RPMI8226 (cell line): ENCODE data around the gene KLF13.

Experiments
- DNase-seq: peaks from one replicate; pipeline ENCODE4 v3.0.0-alpha.2; 2015

The KLF13 gene

DNA sequence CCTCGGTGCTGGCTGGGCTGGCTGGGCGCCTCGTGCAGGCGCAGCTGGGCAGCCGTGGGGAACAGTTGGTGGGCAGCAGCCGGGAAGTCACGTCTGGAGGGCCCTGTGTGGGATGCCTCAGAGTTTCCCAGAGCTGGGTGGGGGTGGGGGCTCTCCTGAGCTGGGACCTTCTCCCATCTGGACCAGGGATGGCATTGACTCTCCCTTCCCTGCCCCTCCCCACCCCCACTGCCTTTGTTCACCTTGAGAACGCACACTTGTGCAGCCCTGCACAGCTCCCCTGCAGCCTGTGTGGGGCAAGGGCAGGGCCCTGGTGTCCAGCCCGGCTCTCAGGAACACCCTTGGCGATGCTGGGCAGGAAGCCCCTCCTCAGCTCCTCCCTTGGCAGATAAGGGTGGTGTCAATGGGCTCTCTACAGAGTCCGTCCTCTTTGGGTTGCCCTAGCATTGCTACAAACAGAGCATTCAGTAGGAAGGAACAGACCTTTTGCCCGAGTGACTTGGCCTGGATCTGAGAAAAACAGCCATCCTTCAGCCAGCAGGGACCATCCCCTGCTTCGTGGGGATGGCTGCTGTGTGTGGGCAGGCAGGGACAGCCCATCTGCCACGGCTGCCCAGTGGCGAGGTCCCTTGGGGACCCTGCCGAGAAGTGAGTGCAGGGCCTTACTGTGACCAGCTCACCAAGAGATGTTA, 25.5 kb upstream of the KLF13 start:
- DNase-seq = no peak

DNA sequence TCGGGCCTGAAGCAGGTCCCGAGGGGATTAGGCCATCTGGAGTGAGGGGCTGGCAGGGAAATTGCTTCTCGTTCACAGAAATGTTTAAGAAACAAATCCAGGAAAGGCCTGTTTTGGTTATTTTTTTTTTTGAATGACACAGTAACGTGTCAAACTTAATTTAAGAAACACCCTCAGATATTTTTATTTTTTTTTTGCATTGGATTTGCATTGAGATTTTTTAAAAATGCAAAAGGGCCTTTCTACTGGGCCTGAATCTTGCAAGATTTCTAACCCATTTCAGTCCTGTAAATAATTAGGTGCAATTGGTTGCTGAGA, 25.0 kb upstream of the KLF13 start:
- DNase-seq = no peak

DNA sequence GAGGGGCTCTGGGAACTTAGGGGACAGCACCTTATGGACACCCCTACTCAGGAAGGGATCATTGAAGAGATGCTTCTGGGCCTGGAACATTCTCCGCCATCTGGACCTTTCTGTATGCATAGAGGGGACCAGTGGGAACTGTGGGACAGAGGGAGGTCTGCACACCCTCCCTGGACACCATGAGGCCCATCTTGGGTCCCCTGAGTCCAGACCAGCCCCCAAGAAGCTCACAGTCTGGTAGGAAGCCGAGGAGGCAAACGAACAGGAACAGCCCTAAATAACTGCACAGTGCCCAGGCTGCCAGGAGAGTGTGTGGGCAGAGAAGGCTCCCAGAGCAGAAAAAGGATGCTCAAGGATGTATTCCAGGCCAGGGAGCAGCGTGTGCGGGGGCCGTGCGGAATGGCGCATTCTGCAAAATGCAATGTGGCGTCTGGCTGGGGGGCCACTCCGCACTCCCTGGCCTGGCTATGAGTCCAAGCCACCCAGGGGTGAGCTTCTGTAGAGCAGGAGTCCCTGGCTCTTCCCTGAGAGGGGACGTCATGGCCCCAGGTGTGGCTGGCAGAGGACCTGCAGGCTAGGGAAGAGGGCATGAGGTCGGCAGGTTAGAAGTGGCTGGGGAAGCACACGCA, 24.5 kb upstream of the KLF13 start:
- no peak for DNase-seq

DNA sequence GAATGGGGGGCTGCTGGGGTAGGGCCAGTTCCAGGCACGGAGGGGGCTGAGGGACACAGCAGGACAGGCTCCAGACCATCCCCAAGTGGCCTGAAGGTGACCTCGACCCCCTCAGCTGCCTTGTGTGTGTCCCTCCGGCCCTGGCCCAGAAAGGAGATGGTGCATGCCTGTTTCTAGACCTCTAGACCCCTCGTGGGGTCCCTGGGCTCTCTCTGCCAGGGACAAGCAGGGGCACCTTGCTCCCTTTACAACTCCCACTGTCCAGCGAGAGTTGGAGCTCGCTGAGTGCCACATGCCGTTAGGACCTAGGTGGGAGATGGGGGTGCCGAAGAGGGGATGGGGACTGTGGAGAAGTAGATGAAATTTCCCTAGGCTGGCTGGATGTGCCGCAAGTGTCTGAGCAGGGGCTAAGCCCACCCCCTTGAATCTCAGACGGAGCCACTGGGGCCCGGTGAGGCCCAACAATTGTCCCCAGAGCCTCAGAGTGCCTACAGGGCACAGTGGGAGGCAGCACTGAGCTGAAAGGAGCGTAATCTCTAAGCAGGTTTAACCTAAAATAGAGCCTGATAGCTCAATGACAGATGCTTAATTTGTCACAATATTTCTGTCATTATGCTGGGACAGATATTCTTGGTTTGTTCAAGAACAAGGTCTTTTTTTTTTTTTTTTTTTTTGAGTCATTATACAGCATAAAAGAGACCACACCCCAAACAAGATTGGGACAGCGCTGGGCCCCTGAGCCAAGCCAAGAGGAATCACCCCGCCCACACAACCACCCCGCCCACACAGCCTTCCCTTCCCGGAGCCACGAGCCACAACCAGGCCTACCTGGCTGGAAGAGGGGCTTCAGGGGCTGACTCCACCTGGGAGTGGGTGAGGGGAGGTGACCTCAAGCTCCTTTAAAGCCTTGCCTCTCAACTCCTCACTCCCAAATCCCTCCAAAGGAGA, 23.6 kb upstream of the KLF13 start:
- DNase-seq = no peak

DNA sequence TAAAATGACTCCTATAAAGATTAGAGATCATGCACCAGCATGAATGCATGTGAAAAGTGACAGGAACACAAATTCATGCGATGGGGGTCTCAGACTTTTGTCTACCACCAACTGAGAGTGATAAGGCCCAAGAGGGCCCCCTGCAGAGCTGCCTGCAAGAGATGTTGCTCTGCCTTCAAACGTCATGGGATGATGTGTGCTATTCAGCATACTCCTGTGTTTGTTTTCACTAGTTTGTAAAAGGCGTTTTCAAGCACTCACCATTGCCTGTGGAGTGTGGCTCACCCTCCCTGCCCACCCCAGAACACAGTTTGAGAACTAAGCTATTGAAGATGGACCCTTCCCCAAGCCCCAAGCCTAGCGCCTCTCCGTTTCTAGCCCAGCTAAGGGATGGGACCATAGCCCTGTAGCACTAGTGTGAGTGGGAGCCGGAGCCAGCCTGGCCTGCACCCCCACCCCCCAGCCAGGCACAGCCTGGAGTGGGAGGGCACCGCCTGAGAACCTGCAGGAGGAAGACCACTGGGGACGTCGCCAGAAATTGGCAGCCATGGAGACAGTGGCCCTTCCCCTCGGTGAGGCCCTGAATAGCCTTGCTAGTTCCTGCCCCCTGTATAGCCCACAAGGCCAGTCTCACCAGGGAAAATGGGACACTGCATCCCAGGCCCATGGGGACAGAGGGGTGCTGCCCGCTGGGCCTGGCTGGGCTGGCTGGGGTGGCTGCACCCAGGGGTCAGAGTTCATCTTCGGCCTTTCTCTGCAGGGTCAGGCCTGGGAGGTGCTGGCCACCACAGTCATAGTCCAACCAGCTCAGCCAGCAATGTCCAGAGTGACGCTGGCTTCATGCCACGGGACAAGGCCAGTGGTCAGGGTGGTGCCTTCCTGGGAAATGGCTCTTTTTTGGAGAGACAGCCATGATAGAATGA, 22.6 kb upstream of the KLF13 start:
- DNase-seq = no peak

DNA sequence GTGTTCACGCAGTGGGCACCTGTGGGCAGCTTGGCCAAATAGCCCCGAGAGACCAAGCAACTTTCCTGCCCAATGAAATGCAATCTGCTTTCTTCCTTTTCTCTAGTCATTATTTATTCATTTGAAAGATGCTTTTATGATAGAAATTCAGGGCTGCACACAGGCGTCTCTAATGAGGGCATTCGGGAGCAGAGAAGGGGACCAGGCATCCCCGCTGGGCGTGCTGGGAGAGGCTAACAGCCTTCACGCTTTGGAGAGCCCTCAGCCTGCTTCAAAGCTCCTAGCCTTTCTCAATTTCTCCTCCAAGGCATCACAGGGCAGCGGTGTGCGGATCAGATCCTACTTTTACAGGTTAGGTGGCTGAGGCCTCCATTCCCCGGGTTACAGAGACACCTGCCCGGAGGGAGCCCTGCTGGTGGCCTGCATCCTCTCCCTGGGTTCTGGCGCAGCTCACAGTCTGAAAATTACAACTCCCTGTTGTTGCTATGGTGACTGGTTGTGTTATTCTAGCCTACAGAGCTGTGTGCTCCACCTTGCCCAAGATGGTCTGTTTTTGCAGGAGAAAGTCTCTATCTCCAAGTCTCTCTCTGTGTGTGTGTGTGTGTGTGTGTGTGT, 21.8 kb upstream of the KLF13 start:
- DNase-seq = peak; percentile 25

DNA sequence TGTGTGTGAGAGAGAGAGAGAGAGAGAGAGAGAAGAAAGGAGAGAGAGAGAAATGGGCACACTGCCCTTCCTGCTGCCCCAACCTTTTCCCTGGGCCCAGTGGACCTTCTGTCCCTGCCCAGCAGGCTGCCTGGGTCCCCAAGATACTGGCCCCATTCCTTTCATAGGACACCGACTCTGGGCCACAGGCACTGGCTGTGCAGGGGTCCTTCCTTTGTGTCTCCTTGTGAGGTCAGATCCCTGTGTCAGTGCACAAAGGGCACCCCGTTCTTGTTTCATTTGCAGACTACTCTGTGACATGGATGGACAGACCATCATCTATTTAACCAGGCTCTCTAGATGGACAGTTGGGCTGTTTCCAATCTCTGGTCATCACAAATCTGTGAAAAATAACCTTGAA, 21.3 kb upstream of the KLF13 start:
- DNase-seq = no peak

DNA sequence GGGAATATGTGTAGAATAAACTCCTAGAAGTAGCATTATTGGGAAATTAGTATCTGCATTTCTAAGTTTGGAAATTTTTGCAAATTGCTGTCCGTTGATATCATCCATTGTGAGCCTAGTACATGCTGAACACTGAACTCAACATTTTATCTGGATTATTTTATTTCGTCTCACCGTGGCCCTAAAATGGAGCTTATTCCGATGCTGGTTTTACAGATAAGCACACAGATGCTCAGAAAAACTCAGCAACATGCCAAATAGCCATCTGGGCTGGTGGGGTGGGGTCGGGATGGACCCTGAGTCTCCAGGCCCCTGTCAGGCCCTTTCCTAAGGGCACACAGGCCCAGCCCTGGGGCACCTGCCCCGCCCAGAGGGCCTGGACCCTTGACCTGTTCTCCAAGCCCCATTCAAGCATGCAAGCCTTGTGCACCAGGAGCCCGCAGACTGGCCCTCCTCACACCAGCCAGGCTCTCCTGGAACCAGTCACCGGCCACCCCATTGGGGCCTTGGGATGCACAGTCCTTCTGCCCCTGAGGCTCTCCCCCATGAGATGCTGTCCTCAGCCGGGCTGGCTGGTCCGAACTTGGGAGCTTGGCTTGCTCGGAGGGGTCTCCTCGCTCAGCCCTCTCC, 20.7 kb upstream of the KLF13 start:
- DNase-seq = no peak

DNA sequence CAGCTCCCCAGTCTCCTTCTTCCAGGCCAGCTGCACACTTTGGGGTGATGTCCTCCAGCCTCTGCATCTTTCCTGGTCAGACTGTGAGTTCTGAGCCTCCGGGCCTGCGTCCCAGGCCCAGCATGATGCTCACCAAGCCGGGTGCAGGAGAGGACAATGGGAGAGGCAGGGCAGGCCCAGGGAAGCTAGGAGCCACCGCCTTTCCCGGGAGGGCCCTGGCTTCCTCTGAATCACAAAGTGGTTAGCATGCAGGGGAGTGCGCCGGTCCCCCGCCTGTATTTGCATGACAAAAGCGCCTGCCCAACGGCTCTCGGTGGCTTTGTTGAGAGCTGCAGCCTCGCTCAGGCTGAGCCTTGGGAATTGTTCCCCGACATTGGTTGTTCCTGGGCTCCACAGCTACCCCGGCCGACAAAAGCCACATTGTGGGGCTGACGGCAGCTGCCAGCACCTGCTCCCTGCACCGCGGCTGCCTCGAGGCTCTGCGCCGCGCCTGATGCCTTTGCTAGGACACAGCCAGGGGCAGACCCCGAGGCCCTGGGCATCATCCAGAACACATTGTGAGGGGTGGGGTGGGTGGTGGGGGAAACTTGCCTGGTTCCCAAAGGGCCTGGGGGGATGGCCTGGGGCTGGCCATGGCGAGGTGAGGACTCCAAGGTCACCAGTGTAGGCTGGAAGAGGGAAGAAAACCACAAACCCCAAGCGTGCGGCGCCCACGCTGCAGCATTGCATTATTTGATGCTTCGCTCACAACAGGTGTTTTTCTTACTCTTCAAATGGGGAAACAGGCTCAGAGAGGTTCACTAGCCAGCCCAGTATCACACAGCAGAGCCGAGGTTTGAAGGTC, 20.0 kb upstream of the KLF13 start:
- DNase-seq = no peak

DNA sequence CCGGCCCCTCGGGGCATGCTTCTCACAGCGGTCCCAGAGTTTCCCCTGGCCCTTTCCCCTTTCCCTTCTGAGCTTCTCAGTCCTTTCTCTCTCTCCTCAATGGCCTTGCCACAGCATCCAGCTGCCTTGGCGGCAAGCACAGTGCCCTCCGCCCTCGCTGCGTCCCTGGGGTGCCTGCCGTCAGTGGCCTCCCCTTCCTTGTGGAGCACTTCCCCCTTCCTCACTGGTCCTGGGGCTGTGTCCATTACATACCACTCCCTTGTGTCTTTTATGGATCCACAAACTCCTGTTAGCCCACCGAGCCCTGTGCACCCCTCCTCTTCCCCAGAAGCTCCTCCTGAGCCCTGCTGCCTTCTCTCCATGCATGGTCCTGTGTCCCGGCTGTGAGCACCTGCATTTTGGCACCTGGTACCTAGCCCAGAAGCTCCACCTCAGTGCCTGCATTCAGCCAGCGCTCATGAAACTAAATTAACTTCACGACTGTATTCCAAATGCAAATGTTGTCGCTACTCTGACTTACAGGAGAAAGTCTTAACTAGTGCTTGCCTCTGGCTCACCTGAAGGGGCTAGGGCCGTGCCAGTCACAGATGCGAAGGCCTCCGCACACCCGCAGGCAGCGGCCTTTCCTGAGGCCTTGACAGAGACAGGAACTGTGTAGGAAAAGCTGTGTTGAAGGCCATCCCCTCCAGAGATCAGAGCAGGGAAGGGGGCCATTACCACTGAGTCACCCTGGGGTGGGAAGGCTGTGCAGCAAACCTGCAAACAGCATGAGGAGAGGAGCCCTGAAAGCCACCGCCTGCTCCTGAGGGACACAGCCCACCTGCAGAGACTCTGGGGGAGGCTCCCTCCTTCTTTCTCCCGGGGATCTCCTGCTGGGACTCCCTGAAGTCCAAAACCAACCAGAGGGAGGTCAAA, 19.1 kb upstream of the KLF13 start:
- DNase-seq = no peak

DNA sequence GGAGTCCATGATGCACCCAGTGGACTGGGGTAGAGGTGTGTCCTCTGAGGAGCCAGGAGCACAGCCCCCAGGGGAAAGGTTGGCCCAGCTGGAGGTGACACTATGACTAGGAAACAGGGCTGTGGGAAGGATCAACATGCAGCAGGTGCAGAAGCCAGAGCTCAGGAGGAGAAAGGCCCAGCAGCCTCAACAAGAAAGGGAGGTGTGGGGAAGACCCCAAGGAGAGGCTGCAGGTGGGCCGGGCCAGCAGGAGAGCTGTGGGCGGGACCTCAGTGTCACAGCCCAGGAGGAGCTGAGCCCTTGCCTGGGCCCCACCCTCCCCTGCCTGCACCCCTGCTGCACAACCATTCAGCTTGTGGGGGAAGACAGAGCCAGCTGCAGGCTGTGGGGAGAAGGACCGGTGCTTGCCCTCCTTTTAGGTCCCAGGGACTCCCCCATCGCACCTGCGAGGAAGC, 18.4 kb upstream of the KLF13 start:
- DNase-seq = no peak

DNA sequence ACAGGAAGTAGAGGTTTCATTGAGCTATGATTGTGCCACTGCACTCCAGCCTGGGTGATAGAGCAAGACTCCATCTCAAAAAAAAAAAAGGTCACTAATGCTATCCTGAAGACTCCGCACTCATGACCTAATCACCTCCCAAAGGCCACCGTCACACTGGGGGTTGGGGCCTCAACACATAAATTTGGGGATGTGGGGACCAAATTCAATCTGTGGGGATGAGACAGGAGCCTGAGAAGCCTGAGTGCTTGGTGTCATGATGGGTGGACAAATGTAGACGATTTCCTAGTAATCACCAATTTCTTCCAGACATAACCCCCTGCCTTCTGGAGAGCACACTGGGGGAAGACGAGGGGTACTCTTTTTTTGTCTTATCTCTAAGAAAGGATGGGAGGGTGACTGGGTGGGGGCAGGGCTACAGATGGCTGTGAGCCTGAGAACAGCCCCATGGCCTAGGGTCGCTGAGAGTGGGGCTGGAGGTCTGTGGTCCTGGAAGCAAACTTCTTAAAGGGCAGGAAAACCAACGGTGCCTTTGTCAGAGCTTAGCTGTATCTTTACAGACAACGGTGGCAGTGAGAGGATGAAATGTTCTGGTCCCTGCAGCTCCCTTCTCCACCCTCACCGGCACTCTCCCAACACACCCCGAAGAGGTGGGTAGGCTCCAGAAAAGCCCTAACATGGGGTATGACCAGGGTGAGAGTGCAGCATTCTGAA, 16.6 kb upstream of the KLF13 start:
- DNase-seq = no peak

DNA sequence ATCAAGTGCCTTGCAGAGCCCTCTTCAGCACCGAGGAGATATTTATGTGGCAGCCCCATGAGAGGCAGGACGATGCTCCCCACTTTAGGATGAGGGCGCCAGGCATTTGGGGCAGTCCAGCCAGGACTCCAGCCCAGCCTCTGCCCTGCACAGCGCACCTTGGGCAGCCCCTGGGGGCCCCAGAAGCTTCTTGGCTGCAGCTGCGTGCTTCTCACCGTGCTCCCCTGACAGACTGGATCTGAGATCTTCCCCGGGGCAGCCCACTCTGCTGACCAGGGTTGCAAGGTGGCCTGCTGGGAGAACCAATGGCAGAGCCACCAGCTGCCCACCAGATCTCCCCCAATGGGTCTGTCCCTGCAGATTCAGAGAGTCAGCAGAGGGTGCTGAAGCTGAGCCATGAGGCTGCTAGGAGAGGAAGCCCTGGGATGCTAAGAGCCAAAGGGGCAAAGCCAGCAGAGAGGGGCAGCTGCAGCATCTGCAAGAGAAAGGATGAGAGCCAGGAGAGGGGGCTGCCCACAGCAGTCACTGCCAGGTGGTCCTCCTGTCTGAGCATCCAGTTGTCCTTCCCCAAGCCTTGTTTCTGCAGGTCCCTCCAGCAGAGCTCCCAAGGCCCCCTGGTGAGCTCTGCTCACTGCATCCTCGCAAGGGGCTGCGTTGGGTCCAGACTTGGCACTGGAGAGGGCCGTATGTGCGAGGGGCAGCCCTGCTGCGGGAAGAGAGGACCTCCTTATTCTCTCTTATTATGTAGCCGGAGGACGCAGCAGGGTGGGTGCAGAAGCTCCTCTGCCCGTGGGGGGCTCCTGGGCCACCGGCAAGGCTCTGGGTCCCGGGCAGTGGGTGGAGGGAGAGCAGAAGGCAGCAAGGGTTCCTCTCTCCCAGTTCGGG, 14.7 kb upstream of the KLF13 start:
- DNase-seq = no peak

DNA sequence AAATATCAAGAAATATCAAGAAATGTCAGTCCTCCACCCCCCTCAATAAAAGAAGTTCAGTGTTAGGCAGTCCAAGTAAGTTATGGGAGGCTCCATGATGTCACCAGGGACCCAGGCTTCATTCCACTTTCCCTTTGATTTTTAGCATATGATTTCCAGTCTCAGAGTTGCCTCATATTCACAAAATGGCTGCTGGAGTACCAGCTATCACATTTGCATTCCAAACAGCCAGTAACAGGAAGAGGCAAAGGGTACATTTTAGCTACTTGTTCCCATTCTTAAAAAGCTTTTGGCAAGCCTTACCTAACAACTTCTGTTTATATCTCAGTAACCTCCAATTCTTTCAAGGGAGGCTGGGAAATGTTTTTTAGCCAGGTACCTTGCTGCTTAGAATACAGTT, 13.4 kb upstream of the KLF13 start:
- DNase-seq = no peak

DNA sequence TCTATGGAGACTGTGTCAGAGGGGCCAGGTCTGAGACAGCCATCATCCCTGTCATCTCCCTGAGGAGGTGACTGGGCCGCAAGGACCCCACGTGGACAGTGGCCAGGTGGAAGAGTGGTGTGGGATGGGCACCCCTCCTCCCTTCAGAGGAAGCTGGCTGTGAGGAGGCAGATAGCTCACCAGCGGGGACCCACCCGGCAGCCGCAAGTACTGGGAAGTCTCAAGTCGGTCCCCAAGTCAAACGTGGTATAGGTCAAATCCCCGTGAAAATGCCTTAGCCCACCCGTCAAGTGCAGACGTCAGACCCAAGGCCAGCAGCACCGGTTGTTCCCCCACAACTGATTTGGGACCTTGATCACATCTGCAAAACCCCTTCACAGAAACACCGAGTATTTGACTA, 12.3 kb upstream of the KLF13 start:
- DNase-seq = no peak

DNA sequence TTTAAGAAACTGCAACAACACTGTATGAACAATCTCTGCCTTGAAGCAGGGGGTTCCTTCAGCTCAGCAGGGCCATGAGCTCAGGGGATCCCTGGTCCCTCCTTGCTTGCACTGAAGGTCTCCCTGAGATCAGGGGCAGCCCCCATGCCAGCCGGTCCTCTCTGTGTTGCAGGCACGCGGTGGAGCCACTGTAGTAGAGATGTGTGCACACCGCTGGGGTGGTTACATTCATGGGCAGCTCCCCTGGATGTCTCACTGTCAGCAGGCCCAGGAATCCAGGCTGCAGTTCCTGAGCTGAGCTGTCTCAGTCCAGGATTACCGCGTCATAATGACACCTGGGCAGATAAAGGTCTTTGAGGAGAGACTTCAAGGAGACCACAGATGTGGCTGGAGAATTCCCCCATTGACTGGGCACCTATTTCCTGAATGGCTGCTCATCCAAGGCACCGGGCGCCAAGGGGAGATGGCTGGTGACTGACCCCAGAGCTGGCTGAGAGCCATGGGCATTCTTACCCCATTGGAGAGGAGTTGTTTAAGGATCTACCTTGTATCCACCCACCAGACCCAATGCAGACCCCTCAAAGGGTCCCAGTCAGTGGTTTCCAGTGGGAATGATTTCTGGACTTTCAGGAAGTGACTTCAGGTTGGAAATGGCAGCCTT, 10.4 kb upstream of the KLF13 start:
- no peak for DNase-seq

DNA sequence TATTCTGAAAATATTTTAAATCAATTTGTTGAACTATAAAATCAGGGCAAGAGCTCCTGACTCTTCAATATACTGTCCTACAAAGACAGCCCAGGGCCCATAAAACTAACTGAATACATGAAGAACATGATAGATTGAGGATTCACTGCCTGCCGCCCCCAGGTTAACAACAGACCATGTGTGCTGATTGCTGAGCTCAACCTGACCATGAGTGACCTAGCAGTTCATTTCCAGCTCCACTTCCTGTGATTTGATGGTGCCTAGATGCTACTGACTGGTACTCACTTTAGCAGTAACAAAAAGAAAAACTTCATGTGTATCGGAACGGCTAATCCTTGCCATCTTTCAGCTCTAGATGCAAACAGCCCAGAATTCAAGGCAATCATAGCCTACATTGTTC, 9.6 kb upstream of the KLF13 start:
- DNase-seq = no peak
